WTC11 (cell line): Measurements from ENCODE around the gene LRRC8D.

Experiments
- CTCF ChIP-seq: fragments of 200-600 bp; IDR thresholded peaks from 2 replicates; pipeline ENCODE4 v1.8.0; 2022; ENCODE audit warnings: antibody characterized with exemption
- ESRRA ChIP-seq: sonication (generic); formaldehyde crosslinking; IDR thresholded peaks from 2 replicates; pipeline ENCODE4 v1.8.1; 2022; ENCODE audit warnings: mild to moderate bottlenecking, missing genetic modification reagents, borderline replicate concordance
- HMGXB4 ChIP-seq: sonication (generic); formaldehyde crosslinking; IDR thresholded peaks from 2 replicates; pipeline ENCODE4 v1.8.1; 2023; ENCODE audit warnings: mild to moderate bottlenecking, moderate library complexity, missing genetic modification reagents
- IRF1 ChIP-seq: sonication (generic); formaldehyde crosslinking; IDR thresholded peaks from 2 replicates; pipeline ENCODE4 v1.8.0; 2023; ENCODE audit warnings: missing genetic modification reagents
- MAX ChIP-seq: sonication (generic); formaldehyde crosslinking; IDR thresholded peaks from 2 replicates; pipeline ENCODE4 v1.8.0; 2022; ENCODE audit warnings: mild to moderate bottlenecking, missing genetic modification reagents
- ZNF232 ChIP-seq: sonication (generic); formaldehyde crosslinking; IDR thresholded peaks from 2 replicates; pipeline ENCODE4 v1.8.0; 2022; ENCODE audit warnings: mild to moderate bottlenecking, missing genetic modification reagents
- TF ChIP-seq, protein P1 (sequence below): sonication (generic); formaldehyde crosslinking; IDR thresholded peaks from 2 replicates; pipeline ENCODE4 v1.8.0; 2022; ENCODE audit warnings: mild to moderate bottlenecking, missing genetic modification reagents
- TF ChIP-seq, protein P2 (sequence below): sonication (generic); formaldehyde crosslinking; IDR thresholded peaks from 2 replicates; pipeline ENCODE4 v1.8.0; 2022; ENCODE audit warnings: mild to moderate bottlenecking, missing genetic modification reagents

- TF ChIP-seq, protein P1, sequence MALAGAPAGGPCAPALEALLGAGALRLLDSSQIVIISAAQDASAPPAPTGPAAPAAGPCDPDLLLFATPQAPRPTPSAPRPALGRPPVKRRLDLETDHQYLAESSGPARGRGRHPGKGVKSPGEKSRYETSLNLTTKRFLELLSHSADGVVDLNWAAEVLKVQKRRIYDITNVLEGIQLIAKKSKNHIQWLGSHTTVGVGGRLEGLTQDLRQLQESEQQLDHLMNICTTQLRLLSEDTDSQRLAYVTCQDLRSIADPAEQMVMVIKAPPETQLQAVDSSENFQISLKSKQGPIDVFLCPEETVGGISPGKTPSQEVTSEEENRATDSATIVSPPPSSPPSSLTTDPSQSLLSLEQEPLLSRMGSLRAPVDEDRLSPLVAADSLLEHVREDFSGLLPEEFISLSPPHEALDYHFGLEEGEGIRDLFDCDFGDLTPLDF (CRISPR knock-in tag) = no peak
- TF ChIP-seq HMGXB4 (no peak), IRF1 (CRISPR knock-in tag) (no peak), CTCF (no peak), ZNF232 (CRISPR knock-in tag) (no peak), MAX (CRISPR knock-in tag) (no peak), ESRRA (no peak)
- TF ChIP-seq, protein P2, sequence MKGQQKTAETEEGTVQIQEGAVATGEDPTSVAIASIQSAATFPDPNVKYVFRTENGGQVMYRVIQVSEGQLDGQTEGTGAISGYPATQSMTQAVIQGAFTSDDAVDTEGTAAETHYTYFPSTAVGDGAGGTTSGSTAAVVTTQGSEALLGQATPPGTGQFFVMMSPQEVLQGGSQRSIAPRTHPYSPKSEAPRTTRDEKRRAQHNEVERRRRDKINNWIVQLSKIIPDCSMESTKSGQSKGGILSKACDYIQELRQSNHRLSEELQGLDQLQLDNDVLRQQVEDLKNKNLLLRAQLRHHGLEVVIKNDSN (CRISPR knock-in tag) = no peak
Measured at GRCh38 chr1:89966656-89967055, 145.8 kb downstream of the LRRC8D start.
